HEK293 (cell line): ENCODE data around the gene CCAR1.

Experiments
- CTCF ChIP-seq: fragments of 450-650 bp; formaldehyde crosslinking; IDR thresholded peaks from 2 replicates; pipeline ENCODE4 v1.5.1; 2016; ENCODE audit warnings: missing biosample characterization, missing genetic modification characterization
- ZSCAN5A ChIP-seq: fragments of 450-650 bp; formaldehyde crosslinking; IDR thresholded peaks from 2 replicates; pipeline ENCODE4 v1.5.1; 2016; ENCODE audit warnings: missing biosample characterization, missing genetic modification characterization

DNA sequence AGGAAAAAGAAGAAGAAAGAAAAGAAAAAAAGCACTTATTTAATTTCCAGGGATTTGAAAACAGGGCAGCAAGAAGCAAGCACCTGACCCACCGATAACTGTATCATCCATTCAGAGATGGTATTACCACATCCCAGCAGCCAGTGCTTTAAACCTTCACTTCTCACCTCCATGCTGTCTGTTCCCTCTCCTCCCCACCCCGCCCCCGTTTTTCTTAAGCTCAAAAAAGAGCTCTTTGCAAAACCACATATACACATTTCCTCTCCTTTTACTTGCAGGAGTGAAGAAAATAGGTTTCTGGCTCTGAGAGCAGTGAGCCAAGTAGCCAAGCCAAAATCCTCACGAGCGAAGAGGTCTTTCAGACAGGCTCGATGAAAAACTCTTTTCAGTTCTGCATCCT lies 108.5 kb downstream of the CCAR1 start:
- no peak for TF ChIP-seq CTCF (tag by site-specific recombination)
- no peak for TF ChIP-seq ZSCAN5A (tag by site-specific recombination)
